GM21825 (cell line): Measurements from ENCODE around the gene NTNG2.
"Not testable (repeated sequence)": the region's sequence is repeated elsewhere in the genome, so short reads cannot be mapped to it uniquely, and the experiment has no call there.

ENCODE experiments used
- ATAC-seq: cut with Tn5 transposase; IDR thresholded peaks from one replicate; pipeline ENCODE4 v1.9.1; 2021; ENCODE audit warnings: mild to moderate bottlenecking, moderate library complexity; ENCODE audit not compliant: unreplicated experiment

NTNG2 gene

DNA sequence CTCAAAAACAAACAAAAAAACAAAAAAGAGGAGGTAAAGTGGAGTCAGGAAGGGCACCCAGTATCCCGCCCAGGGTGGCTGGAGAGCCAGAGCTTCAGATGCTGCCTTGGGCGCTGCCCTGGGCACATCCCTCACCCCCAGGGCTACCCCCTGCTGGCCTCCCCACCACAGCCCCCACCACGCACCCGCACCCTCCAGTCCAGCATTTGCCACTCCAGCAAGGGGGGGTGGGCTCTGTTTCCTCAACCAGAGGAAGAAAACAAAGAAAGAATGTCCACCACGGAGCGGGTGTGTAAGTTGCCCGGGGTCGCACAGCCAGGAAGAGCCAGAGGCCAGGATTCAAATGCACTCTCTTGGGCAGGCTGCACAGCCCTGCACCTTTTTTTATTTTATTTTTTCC is 86.1 kb downstream of the NTNG2 start:
- no peak for ATAC-seq

DNA sequence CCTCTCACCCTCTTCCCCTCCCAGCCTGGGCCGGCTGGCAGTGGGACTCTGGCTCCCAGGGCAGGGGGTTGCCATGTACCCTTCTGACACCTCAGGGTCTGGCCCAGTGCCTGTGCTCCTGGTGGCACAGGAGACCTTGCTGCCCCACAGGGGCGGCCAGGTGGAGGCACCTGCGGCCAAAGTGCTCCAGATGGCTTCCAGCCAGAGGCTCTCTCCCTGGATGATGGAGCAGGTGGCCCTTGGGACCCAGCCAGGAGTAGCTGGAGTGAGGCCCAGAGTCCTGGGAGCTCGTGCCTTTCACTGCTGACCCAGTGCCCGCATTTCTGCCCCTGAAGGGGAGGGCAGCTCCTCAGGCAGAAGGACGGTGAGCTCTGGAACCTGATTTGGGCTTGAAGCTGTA is 87.3 kb downstream of the NTNG2 start:
- ATAC-seq = no peak

DNA sequence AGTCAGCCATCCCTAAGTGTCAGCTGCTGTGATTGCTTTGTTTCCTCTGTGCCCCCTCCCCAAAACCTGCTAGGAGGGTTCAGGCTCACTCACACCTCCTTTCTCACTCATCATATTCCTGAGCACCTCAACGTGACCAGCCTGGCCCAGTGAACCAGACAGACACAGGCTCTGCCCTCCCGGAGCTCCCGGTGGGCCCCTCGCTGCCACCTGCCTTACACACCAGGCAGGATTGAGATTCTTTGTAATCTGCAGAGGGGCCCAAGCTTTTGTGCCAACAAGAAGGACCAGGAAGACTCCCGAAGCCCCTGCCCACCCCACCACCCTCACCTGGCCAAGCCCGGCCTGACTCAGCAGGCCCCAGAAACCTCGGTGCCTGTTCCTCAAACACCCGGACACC is 87.8 kb downstream of the NTNG2 start:
- ATAC-seq = no peak

DNA sequence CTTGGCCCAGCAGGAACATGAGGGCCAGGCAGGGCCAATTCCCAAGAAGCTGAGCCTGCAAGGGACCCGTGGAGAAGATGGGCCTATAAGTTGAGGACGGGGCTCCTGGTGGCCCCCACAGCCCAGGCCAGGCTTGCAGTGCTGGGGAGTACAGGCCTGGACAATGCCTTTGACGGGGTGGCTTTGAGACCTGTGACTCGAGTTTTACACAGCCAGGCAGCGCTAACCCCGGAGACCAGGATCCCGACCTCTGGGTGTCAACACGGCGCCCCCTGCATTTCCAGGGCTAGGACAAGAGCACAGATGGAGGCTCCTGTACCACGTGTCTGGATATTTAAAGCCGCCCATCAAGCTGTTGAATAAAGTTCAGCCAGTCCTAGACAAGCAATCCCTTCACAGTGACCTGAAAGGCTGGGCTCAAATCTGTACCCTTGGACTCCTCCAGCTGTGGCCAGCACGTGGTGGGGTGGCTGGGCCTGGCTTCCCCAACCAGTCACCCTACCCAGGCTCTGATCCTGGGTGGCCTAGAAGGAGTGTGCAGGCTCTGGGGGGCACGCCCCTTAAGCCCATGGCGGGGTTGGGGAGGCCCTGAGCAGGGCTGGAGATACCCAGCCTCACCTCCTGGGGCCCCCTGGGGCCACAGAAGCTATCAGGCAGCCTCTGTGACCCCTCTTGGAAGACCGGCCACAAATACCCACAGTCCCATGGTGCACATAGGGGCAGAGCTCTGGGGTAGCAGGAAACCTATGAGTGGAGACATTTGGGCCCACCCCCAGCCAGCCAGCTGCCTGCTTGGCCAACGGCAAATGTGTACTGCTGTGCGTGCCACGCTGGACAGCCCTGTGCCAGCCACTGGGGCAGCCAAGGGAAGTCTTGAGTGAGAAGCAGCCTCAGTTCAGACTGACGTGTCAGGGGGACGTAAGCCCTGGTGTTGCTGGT is 88.7 kb downstream of the NTNG2 start:
- no peak for ATAC-seq

DNA sequence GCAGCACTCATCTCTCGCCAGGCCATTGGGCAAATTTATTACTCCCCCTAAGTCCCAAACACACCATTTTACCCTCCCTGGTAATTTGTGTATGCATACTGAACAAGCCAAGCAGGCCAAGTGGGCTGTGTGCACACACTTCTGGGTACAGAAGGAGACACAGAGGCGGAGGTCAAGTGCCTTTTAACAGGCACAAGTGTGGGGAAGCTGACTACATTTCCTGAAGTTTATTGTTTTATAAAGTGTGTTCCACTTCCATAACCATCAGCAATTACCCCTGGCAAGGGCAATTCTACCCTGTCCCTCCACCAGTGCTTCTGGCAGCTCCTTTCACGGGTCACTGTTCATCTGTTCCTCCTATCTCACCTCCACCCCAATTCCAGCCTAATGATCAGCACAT is 99.0 kb downstream of the NTNG2 start:
- no peak for ATAC-seq

GRCh38 chr9:132266017-132266416 is 104.2 kb downstream of the NTNG2 start:
- no peak for ATAC-seq

GRCh38 chr9:132267660-132268059 is 105.8 kb downstream of the NTNG2 start:
- no peak for ATAC-seq

DNA sequence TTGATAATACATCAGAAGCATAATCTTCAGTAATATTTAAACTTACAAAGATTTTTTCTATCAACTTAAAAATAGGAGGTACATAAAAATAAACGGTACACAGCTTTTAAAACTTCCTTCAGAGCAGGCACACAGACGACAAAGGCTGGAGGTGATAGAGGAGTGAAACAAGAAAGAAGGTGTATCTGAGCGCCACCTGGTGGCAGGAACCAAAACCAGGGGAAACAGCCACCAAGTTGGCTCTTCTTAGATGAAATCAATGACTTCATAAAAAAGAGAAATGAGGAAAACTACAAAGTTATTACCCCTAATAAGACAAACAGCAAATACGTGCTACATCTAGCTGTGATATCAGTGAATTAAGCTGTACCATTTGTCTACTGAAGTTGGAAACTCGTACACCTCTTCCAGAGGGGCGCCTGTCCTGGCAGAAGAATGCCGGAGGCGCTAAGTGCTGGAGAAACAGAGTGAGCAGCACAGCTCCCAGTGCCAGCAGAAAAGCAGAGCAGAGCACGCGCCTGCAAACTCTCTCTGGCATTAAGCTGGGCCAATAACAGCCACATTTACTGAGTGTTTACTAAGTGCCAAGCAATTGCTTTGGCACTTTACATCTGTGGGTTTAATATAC is 107.0 kb downstream of the NTNG2 start:
- ATAC-seq = no peak

GRCh38 chr9:132269704-132270516 is 108.1 kb downstream of the NTNG2 start:
- ATAC-seq = not testable (repeated sequence)

DNA sequence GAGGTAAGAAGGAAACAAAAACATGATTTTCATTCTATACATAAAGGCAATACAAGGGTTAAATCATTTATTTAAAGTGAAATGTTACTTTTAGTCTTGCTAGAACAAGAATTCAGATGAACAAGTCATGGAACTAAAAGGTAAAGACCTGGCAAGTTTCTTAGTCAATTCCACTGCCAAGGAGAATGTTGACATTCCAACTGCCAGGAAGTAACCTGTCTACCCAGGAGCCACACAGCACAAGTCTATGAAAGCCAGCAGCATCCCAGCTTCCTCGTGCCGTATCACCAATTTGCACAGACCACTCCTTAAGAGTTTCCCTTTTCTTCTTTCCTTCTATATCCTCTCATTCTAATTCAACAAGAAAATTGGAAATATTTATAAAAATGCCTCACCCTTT is 113.0 kb downstream of the NTNG2 start:
- no peak for ATAC-seq

- no peak for ATAC-seq
These were observed 121.3 kb downstream of the NTNG2 start for GRCh38 chr9:132283165-132283564.

GRCh38 chr9:132283863-132284262 is 122.0 kb downstream of the NTNG2 start:
- no peak for ATAC-seq

DNA sequence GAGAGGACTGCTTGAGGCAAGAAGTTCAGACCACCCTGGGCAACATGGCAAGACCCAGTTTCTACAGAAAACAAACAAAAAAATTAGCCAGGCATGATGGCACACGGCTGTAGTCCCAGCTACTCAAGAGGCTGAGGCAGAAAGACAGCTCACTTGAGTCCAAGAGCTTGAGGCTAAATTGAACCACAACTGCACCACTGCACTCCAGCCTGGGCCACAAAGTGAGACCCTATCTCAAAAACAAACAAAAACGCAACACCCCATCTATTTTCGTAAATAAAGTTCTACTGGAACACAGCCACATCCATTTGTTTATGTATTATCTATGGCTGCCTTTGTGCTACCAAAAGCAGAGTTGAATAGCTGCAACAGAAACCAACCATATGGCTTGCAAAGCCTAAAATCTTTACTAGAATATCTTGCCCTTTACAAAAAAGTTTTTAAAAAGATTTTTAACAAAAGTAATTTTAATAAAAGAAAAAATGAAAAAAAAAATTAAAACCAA is 125.5 kb downstream of the NTNG2 start:
- ATAC-seq = no peak

- no peak for ATAC-seq
These were observed 126.5 kb downstream of the NTNG2 start for GRCh38 chr9:132288361-132288760.

GRCh38 chr9:132288966-132289365 is 127.1 kb downstream of the NTNG2 start:
- ATAC-seq = no peak

GRCh38 chr9:132293145-132293721 is 131.4 kb downstream of the NTNG2 start:
- no peak for ATAC-seq
